SK-N-SH treated with all-trans-retinoic acid at 6 μM for 48 hours (cell line): ENCODE measurements around the gene ABI3BP.

ENCODE experiments used
- ATAC-seq: fragments of 200-7000 bp; cut with Tn5 transposase; 3 replicates; pipeline ENCODE4 v1.9.1; 2020; ENCODE audit warnings: mild to moderate bottlenecking, moderate library complexity
- ARNTL ChIP-seq: fragments of 450-650 bp; formaldehyde crosslinking; IDR thresholded peaks from 2 replicates; pipeline ENCODE4 v1.5.0; 2020; ENCODE audit warnings: low read depth, mild to moderate bottlenecking, moderate library complexity, borderline replicate concordance
- BACH2 ChIP-seq: fragments of 250-450 bp; sonication (Bioruptor Pico); IDR thresholded peaks from 2 replicates; pipeline ENCODE4 v1.9.0; 2021; ENCODE audit warnings: mild to moderate bottlenecking, borderline replicate concordance
- CSDC2 ChIP-seq: fragments of 250-450 bp; sonication (Bioruptor Pico); IDR thresholded peaks from 2 replicates; pipeline ENCODE4 v1.5.0; 2020; ENCODE audit warnings: mild to moderate bottlenecking, moderate library complexity
- ESRRG ChIP-seq: fragments of 250-450 bp; sonication (Bioruptor Pico); IDR thresholded peaks from 2 replicates; pipeline ENCODE4 v1.6.1; 2021; ENCODE audit warnings: mild to moderate bottlenecking
- GLIS3 ChIP-seq: fragments of 250-450 bp; sonication (Bioruptor Pico); IDR thresholded peaks from 2 replicates; pipeline ENCODE4 v1.5.0; 2020; ENCODE audit warnings: mild to moderate bottlenecking, moderate library complexity
- OSR1 ChIP-seq: fragments of 250-450 bp; sonication (Bioruptor Pico); IDR thresholded peaks from 2 replicates; pipeline ENCODE4 v1.8.0; 2022; ENCODE audit warnings: moderate library complexity, mild to moderate bottlenecking, inconsistent platforms
- PPARA ChIP-seq: fragments of 250-450 bp; sonication (Bioruptor Pico); IDR thresholded peaks from 2 replicates; pipeline ENCODE4 v1.5.0; 2020; ENCODE audit warnings: mild to moderate bottlenecking, borderline replicate concordance
- RARB ChIP-seq: fragments of 250-450 bp; sonication (Bioruptor Pico); IDR thresholded peaks from 2 replicates; pipeline ENCODE4 v1.8.0; 2021; ENCODE audit warnings: mild to moderate bottlenecking, moderate library complexity
- SNAI2 ChIP-seq: fragments of 250-450 bp; sonication (Bioruptor Pico); IDR thresholded peaks from 2 replicates; pipeline ENCODE4 v1.5.0; 2020; ENCODE audit warnings: mild to moderate bottlenecking, moderate library complexity
- TOX ChIP-seq: fragments of 250-450 bp; sonication (Bioruptor Pico); IDR thresholded peaks from 2 replicates; pipeline ENCODE4 v1.8.0; 2021; ENCODE audit warnings: mild to moderate bottlenecking, moderate library complexity, borderline replicate concordance
- ZC3H10 ChIP-seq: fragments of 250-450 bp; sonication (Bioruptor Pico); IDR thresholded peaks from 2 replicates; pipeline ENCODE4 v1.5.1; 2021; ENCODE audit warnings: mild to moderate bottlenecking, moderate library complexity
- ZFP3 ChIP-seq: fragments of 250-450 bp; sonication (Bioruptor Pico); IDR thresholded peaks from 2 replicates; pipeline ENCODE4 v1.5.0; 2020; ENCODE audit warnings: mild to moderate bottlenecking, moderate library complexity
- ZFP30 ChIP-seq: fragments of 450-650 bp; formaldehyde crosslinking; IDR thresholded peaks from 2 replicates; pipeline ENCODE4 v1.5.0; 2022; ENCODE audit warnings: mild to moderate bottlenecking, moderate library complexity
- ZNF565 ChIP-seq: fragments of 450-650 bp; formaldehyde crosslinking; conservative IDR thresholded peaks from 2 replicates; pipeline ENCODE4 v1.5.0; 2020; ENCODE audit warnings: low read depth, mild to moderate bottlenecking, moderate library complexity
- ZNF8 ChIP-seq: fragments of 450-650 bp; formaldehyde crosslinking; IDR thresholded peaks from 2 replicates; pipeline ENCODE4 v1.5.0; 2020; ENCODE audit warnings: mild to moderate bottlenecking, moderate library complexity
- TF ChIP-seq, protein P1 (sequence below): fragments of 250-450 bp; sonication (Bioruptor Pico); IDR thresholded peaks from 2 replicates; pipeline ENCODE4 v1.8.0; 2020; ENCODE audit warnings: mild to moderate bottlenecking, moderate library complexity, borderline replicate concordance
- TF ChIP-seq, protein P2 (sequence below): fragments of 250-450 bp; sonication (Bioruptor Pico); IDR thresholded peaks from 2 replicates; pipeline ENCODE4 v1.5.0; 2020; ENCODE audit warnings: mild to moderate bottlenecking, moderate library complexity
- TF ChIP-seq, protein P3 (sequence below): fragments of 250-450 bp; sonication (Bioruptor Pico); IDR thresholded peaks from 2 replicates; pipeline ENCODE4 v1.5.1; 2020; ENCODE audit warnings: low read depth, mild to moderate bottlenecking, moderate library complexity
- TF ChIP-seq, protein P4 (sequence below): fragments of 250-450 bp; sonication (Bioruptor Pico); IDR thresholded peaks from 2 replicates; pipeline ENCODE4 v1.5.1; 2021; ENCODE audit warnings: mild to moderate bottlenecking, moderate library complexity
- TF ChIP-seq, protein P5 (sequence below): fragments of 250-450 bp; sonication (Bioruptor Pico); IDR thresholded peaks from 2 replicates; pipeline ENCODE4 v1.8.0; 2021; ENCODE audit warnings: low read depth, mild to moderate bottlenecking, moderate library complexity, borderline replicate concordance

The ABI3BP gene

DNA sequence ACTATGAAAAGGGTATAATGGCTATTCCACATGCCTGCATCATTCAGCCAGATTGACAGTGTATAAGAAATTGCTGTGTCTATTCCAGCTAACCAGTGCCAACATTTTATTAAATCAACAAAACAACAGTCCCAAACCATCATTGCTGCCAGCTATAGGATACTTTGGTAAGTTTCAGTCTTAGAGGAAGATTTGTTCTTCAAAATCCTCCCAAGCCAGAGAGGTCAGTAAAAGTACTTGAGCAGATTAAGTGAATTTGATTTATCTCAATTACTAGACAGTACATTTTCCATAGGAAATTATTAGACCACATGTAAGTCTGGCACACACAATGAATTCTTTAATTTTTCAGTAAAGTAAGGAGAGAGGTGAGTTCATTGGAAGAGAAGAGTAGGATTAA, 233.3 kb downstream of the ABI3BP start:
- TF ChIP-seq SNAI2 (CRISPR knock-in tag) = no peak
- TF ChIP-seq ZFP3 (CRISPR knock-in tag) = no peak
- no peak for TF ChIP-seq BACH2 (CRISPR knock-in tag)
- no peak for TF ChIP-seq OSR1
- no peak for TF ChIP-seq GLIS3 (CRISPR knock-in tag)
- TF ChIP-seq ZFP30 (CRISPR knock-in tag) = no peak
- TF ChIP-seq, protein P1, sequence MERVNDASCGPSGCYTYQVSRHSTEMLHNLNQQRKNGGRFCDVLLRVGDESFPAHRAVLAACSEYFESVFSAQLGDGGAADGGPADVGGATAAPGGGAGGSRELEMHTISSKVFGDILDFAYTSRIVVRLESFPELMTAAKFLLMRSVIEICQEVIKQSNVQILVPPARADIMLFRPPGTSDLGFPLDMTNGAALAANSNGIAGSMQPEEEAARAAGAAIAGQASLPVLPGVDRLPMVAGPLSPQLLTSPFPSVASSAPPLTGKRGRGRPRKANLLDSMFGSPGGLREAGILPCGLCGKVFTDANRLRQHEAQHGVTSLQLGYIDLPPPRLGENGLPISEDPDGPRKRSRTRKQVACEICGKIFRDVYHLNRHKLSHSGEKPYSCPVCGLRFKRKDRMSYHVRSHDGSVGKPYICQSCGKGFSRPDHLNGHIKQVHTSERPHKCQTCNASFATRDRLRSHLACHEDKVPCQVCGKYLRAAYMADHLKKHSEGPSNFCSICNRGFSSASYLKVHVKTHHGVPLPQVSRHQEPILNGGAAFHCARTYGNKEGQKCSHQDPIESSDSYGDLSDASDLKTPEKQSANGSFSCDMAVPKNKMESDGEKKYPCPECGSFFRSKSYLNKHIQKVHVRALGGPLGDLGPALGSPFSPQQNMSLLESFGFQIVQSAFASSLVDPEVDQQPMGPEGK (CRISPR knock-in tag) = no peak
- no peak for TF ChIP-seq ARNTL (CRISPR knock-in tag)
- TF ChIP-seq PPARA (CRISPR knock-in tag) = no peak
- TF ChIP-seq, protein P2, sequence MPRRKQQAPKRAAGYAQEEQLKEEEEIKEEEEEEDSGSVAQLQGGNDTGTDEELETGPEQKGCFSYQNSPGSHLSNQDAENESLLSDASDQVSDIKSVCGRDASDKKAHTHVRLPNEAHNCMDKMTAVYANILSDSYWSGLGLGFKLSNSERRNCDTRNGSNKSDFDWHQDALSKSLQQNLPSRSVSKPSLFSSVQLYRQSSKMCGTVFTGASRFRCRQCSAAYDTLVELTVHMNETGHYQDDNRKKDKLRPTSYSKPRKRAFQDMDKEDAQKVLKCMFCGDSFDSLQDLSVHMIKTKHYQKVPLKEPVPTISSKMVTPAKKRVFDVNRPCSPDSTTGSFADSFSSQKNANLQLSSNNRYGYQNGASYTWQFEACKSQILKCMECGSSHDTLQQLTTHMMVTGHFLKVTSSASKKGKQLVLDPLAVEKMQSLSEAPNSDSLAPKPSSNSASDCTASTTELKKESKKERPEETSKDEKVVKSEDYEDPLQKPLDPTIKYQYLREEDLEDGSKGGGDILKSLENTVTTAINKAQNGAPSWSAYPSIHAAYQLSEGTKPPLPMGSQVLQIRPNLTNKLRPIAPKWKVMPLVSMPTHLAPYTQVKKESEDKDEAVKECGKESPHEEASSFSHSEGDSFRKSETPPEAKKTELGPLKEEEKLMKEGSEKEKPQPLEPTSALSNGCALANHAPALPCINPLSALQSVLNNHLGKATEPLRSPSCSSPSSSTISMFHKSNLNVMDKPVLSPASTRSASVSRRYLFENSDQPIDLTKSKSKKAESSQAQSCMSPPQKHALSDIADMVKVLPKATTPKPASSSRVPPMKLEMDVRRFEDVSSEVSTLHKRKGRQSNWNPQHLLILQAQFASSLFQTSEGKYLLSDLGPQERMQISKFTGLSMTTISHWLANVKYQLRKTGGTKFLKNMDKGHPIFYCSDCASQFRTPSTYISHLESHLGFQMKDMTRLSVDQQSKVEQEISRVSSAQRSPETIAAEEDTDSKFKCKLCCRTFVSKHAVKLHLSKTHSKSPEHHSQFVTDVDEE (CRISPR knock-in tag) = no peak
- no peak for TF ChIP-seq ZC3H10 (CRISPR knock-in tag)
- TF ChIP-seq CSDC2 (CRISPR knock-in tag) = no peak
- TF ChIP-seq, protein P3, sequence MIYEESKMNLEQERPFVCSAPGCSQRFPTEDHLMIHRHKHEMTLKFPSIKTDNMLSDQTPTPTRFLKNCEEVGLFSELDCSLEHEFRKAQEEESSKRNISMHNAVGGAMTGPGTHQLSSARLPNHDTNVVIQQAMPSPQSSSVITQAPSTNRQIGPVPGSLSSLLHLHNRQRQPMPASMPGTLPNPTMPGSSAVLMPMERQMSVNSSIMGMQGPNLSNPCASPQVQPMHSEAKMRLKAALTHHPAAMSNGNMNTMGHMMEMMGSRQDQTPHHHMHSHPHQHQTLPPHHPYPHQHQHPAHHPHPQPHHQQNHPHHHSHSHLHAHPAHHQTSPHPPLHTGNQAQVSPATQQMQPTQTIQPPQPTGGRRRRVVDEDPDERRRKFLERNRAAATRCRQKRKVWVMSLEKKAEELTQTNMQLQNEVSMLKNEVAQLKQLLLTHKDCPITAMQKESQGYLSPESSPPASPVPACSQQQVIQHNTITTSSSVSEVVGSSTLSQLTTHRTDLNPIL (CRISPR knock-in tag) = no peak
- TF ChIP-seq TOX (CRISPR knock-in tag) = no peak
- TF ChIP-seq ESRRG (CRISPR knock-in tag) = no peak
- TF ChIP-seq, protein P4, sequence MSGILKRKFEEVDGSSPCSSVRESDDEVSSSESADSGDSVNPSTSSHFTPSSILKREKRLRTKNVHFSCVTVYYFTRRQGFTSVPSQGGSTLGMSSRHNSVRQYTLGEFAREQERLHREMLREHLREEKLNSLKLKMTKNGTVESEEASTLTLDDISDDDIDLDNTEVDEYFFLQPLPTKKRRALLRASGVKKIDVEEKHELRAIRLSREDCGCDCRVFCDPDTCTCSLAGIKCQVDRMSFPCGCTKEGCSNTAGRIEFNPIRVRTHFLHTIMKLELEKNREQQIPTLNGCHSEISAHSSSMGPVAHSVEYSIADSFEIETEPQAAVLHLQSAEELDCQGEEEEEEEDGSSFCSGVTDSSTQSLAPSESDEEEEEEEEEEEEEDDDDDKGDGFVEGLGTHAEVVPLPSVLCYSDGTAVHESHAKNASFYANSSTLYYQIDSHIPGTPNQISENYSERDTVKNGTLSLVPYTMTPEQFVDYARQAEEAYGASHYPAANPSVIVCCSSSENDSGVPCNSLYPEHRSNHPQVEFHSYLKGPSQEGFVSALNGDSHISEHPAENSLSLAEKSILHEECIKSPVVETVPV (CRISPR knock-in tag) = no peak
- peak; percentile 34 for ATAC-seq

DNA sequence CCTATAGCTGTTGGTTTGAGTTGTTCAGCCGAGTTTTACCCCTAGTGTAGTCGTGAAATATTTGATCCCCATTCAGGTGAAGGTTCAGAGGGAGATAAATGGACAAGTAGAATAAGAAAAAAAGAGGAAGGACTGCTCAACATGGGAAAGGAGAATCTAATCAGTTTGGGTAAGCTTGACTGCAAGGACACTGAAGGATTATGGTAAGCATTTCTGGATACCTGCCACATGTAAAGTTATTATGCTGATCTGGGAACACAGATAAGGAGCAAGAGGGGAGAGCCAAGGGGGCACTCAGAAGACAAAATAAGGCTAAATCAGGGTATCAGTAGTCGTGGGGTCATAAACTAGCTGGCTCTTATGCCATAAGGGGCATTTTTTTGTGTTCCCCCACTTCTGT, 234.1 kb downstream of the ABI3BP start:
- peak; percentile 18; the same call in 1 of the 3 replicates for ATAC-seq
- no peak for TF ChIP-seq ZNF8
- TF ChIP-seq GLIS3 (CRISPR knock-in tag) = no peak
- no peak for TF ChIP-seq ZNF565 (CRISPR knock-in tag)
- TF ChIP-seq, protein P2 (CRISPR knock-in tag) = no peak
- no peak for TF ChIP-seq CSDC2 (CRISPR knock-in tag)
- no peak for TF ChIP-seq OSR1
- no peak for TF ChIP-seq ARNTL (CRISPR knock-in tag)
- TF ChIP-seq, protein P3 (CRISPR knock-in tag) = no peak
- TF ChIP-seq, all 23 proteins: peak for 0

DNA sequence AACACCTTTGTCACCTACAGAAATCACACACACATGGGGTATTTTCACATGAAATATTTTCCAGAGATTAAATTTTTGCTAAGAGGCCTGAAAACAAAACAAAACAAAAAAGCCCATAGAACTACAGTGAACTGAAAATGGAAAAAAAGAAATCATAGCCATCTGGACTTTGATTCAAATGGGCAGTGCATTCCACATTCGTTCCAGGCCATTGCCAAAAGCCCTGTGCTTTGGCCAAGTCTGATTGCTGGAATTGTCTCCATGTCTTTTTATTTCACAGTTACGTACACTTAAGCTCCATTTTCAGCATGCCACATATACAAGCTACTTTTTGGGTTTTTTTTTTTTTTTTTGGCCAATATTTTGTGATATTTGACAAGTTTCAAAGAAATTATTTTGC, 236.8 kb downstream of the ABI3BP start:
- ATAC-seq = no peak
- TF ChIP-seq GLIS3 (CRISPR knock-in tag) = no peak
- no peak for TF ChIP-seq SNAI2 (CRISPR knock-in tag)
- TF ChIP-seq OSR1 = no peak
- TF ChIP-seq RARB (CRISPR knock-in tag) = no peak
- TF ChIP-seq, protein P2 (CRISPR knock-in tag) = no peak
- no peak for TF ChIP-seq ZFP30 (CRISPR knock-in tag)
- TF ChIP-seq, protein P5, sequence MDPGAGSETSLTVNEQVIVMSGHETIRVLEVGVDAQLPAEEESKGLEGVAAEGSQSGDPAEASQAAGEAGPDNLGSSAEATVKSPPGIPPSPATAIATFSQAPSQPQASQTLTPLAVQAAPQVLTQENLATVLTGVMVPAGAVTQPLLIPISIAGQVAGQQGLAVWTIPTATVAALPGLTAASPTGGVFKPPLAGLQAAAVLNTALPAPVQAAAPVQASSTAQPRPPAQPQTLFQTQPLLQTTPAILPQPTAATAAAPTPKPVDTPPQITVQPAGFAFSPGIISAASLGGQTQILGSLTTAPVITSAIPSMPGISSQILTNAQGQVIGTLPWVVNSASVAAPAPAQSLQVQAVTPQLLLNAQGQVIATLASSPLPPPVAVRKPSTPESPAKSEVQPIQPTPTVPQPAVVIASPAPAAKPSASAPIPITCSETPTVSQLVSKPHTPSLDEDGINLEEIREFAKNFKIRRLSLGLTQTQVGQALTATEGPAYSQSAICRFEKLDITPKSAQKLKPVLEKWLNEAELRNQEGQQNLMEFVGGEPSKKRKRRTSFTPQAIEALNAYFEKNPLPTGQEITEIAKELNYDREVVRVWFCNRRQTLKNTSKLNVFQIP (CRISPR knock-in tag) = no peak
